NCI-H226 (cell line): Measurements from ENCODE around the gene PNMA6A.
"Not testable (repeated sequence)": the region's sequence is repeated elsewhere in the genome, so short reads cannot be mapped to it uniquely, and the experiment has no call there.

Source experiments
- DNase-seq: peaks from one replicate; pipeline ENCODE4 v3.0.0-alpha.2; 2015

Gene PNMA6A

DNA sequence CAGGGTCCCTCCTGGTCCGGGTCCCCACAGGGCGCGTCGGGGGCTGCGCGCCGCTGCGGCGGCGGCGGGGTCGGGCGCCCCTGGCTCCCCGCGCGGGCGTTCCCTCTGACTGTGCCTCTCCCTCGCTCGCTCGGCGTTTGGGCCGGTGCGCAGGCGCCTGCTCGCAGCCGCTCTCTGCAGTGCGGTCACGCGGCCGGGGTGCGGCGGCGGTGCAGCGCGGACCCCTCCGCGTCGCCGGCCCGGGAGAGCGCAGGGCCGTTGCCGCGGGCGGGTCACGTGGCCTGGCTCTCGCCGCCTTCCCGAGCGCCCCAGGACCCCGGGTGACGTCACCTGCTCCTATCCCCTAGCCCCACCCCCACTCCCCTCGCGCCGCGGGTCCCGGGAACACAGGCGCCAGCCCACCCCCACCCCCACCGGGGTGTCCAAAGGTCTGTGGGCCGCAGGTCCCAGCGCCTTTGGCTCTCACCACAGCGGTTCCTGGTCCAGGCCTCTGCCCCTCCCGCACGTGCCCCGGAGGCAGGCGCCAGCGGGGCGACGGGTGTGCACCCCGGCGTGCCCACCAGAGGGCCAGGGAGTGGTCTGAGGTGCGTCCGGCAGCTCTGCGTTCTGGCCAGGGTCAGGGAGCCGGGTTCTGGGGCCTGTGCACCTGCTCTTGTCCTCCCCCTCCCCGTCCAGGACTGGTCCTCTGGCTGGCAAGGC lies 5.3 kb downstream of the PNMA6A start:
- DNase-seq = not testable (repeated sequence)

DNA sequence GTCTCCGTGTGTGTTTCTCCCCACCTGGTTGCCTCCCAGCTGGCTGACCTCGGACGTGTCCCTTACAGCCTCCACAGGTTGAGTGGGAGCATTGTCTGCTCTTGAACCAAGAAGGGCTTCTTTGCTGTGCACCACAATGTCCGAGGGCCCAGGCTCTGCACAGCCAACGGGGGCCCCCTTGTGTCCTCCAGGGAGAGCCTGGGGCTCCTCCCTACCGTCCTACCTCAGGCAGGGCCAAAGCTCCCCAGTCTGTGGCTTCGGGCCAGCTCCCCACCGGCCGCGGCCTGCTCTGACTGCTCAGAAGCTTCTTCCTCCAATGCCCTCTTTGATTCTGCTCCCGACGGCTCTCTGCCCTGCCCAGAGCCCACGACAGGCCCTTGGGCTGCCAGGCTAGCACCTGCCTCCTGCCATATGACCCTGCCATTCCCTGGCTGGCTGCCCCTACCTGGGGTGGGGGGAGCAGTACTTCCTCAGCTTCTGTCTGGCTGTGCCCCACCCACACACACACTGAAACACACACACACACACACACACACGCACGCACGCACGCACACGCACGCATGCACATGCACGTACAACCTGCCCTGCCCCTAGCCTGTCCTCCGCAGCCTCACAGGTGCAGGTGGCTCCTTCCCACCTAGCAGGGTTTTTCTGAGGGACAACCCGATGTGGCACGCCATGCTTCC lies 11.1 kb downstream of the PNMA6A start:
- DNase-seq = not testable (repeated sequence)

DNA sequence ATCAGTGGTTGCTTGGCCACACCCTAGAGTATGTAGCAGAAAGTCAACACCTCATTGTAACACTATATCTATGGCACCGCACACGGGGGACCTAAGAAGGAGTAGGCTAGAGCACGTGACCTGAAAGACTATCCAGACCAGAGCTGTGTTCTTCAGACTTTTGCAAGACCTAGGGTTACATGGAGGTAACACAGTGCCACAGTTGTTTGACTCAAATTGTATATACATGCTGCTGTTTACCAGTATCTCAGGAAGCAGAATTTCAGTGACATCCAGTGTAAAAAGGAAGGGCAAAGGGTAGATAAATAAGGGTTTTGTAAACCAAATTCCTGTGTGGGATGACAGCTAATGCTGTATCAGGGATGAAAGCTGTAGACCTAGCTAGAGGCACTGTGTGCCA lies 30.2 kb downstream of the PNMA6A start:
- DNase-seq = no peak

DNA sequence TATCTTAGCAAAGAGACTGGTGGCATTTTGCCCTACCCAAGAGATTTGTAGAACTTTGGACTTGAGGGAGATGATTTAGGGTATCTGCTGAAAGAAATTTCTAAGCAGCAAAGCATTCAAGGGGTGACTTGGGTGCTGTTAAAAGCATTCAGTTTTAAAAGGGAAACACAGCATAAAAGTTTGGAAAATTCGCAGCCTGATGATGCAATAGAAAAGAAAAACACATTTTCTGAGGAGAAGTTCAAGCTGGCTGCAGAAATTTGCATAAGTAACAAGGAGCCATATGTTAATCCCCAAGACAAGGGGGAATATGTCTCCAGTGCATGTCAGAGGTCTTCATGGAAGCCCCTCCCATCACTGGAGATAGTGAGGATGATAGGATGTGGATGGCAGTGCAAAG lies 32.7 kb downstream of the PNMA6A start:
- DNase-seq = not testable (repeated sequence)

DNA sequence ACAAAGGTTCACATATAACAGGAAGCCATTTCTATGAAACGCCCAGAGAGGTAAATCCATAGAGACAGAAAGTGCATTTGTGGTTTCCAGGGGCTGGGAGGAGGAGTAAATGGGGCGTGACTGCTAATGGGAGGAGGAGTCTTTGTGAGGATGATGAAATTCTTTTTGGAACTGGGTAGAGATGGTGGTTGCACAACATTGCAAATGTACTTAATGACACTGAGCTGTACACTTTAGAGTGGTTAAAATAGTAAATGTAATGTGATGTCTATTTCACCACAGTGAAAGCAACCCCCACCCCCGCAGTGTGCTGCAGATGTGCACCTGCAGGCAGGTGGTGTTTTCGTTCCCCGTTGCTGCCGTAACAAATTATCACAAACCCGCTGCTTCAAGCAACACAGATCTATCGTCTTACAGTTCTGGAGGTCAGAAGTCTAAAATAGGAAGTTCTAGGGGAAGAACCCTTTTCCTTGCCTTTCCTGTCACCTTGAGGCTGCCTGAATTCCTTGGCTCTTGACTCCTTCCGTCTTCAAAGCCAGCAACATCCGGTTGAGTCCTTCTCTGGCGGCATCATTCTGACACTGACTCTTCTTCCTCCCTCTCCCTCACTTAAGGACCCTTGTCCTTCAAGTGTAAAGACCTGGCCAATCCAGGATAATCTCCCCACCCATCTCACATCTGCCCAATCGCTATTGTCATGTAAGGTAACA lies 34.0 kb downstream of the PNMA6A start:
- not testable (repeated sequence) for DNase-seq

DNA sequence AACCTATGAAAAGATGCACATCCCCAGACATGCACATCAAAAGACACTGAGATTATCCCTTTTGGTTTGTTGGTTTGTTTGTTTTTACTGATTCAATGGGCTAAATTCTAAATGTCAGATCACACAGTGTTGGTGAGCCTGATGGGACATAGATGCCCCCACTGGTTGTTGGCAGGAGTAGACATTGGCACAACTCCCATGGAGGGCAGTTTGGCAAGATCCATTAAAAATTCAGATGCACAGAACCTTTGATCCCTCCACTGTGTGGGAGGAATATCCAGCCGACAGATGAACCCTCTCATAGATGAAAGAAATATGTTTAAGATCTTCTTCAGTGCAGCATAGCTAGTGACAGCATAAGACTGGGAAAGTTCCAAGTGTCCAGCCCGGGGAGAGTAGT lies 38.5 kb downstream of the PNMA6A start:
- DNase-seq = not testable (repeated sequence)

DNA sequence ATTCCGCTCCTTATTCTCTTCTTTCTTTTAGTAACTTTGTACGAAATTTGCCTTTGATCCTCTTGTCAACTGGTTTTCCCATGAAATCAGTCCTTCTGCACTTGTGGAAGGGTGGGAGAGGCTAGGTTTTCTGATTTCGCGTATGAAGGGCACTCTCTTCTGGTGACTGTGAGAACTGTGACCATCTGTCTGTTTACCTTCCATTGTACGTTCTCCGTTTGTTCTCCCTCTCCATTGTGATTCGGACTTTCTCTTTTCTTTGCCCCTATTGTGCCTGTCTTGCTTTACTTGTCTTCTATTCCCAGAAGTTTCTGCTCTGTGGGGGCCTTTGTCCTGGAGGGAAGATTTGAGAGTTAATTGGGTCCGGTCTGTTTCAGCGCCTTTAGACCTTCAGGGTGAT lies 41.6 kb downstream of the PNMA6A start:
- DNase-seq = not testable (repeated sequence)

DNA sequence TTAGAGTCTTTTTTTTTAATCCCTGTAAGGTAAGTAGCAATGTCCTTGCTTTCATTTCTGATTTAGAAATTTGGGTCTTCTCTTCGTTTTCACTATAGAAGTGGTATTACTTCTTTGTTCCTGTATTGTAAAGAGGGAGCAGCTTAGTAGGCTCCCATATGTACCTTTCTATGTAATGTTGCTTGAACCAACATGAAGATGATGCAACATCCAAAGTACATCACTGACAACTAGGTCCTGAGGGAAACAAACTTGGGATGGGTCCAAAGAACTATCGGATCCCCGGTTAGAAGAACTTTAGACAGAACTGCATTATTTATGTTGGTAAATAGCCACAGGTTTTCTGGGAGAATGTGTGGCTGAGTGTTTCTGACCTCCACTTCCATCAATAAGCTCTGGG lies 45.5 kb downstream of the PNMA6A start:
- not testable (repeated sequence) for DNase-seq

DNA sequence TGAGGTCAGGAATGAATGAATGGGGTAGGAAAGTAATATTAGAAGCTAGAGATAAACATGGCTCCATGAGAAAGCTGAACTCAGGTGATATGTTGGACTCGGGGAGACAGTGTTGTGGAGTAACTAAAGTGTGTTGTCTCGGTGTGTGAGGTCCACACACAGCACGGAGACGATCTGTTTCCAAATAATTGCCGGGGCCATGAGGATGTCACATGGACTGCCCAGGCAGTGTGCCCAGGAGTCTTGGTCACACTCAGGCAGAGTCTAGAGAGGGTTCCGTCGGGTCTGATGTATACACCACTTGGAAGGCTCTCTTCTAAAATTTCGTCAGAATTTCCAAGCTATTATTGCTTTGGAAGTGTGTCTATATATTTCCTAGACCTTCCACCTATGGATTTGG lies 48.0 kb downstream of the PNMA6A start:
- DNase-seq = not testable (repeated sequence)

DNA sequence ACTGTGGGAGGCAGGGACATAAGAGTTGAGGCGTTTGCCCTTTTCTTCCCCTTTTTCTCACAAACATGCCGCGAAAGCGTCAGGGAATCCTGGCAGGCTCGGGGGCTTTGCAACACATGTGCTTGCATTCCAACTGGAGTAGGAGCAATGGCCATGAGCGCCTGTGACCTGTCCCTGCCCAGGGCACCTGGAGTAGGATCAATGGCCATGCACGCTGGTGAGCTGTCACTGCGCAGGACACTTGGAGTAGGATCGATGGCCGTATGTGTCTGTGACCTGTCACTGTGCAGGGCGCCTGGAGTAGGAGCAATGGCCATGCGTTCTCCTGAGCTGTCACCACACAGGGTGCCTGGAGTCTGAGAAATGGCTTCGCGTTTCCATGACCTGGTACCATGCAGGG lies 51.2 kb downstream of the PNMA6A start:
- not testable (repeated sequence) for DNase-seq
